Measurements from ENCODE around the gene PLA2G4D.

DNA sequence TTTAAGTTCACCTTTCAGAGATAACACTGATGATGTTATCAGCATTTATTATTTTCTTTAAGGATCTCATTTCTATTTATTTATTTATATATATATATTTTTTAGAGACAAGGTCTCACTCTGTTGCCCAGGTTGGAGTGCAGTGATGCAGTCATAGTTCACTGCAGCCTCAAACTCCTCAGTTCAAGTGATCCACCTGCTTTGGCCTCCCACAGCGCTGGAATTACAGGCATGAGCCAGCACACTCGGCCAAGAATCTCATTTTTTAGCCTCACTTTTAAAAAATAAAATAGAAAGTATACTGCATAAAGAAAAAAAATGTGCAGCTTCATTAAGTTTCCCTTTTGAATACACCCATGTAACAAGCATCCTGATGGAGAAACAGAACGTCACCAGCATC is 35.6 kb downstream of the PLA2G4D start:
- no peak for TF ChIP-seq EZH2 (IDR thresholded peaks at IDR 0.05; ENCODE audit: low read length, missing control alignments)
- TF ChIP-seq, protein P1, sequence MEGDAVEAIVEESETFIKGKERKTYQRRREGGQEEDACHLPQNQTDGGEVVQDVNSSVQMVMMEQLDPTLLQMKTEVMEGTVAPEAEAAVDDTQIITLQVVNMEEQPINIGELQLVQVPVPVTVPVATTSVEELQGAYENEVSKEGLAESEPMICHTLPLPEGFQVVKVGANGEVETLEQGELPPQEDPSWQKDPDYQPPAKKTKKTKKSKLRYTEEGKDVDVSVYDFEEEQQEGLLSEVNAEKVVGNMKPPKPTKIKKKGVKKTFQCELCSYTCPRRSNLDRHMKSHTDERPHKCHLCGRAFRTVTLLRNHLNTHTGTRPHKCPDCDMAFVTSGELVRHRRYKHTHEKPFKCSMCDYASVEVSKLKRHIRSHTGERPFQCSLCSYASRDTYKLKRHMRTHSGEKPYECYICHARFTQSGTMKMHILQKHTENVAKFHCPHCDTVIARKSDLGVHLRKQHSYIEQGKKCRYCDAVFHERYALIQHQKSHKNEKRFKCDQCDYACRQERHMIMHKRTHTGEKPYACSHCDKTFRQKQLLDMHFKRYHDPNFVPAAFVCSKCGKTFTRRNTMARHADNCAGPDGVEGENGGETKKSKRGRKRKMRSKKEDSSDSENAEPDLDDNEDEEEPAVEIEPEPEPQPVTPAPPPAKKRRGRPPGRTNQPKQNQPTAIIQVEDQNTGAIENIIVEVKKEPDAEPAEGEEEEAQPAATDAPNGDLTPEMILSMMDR (conservative IDR thresholded peaks at IDR 0.05 in 1 of 2, IDR thresholded peaks at IDR 0.05 in 1 of 2; ENCODE audit: low read depth in 1 of 2, low read length in 2 of 2) = no peak
